NB4 (cell line): Measurements from ENCODE around the gene ATXN7L1.

Experiments used
- CTCF ChIP-seq: IDR thresholded peaks from one replicate; pipeline ENCODE4 v1.5.1; 2012; ENCODE audit warnings: low read depth, low read length
- MAX ChIP-seq: IDR thresholded peaks from 2 replicates; pipeline ENCODE4 v1.6.1; 2011; ENCODE audit warnings: low read depth, low read length
- POLR2A ChIP-seq: IDR thresholded peaks from 2 replicates; pipeline ENCODE4 v1.6.1; 2011; ENCODE audit warnings: mild to moderate bottlenecking; ENCODE audit not compliant: insufficient read length; ENCODE audit errors: extremely low read depth

DNA sequence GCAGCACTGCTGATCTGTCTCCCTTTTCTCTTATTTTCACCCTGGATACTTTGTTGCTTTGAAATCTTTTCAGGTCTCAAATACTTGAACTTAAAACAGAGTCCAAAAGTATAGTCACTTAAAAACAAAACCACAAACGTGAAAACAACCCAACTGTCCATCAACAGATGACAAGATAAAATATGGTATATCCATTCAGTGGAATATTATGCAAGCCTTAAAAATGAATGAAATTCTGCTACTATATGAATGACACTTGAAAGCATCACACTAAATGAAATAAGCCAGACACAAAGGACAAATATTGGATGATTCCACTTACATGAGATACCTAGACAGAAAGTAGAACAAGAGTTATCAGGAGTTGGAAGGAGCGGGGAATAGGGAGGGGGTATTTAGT lies 250.4 kb downstream of the ATXN7L1 start:
- TF ChIP-seq CTCF = no peak
- no peak for TF ChIP-seq MAX
- TF ChIP-seq POLR2A = no peak
